IMR-90 (cell line): Measurements from ENCODE around the gene PPP6C. TPM values are rescaled to one million over a fixed set of nuclear protein-coding genes. Genes with fewer than 3 reads are reported as not detected.

Source experiments
- ATAC-seq: fragments of 200-7000 bp; cut with Tn5 transposase; 2 replicates; pipeline ENCODE4 v1.9.1; 2020; ENCODE audit warnings: low read depth, mild to moderate bottlenecking, moderate library complexity
- BruUV-seq: library from RNA; stranded (reverse); fragments of 400-500 nt; replicated peaks from 2 replicates; lab custom pipeline; 2021; lab: Mats Ljungman, UMichigan
- CTCF ChIA-PET: fragments of 300-600 bp; formaldehyde crosslinking; extraction: SDS; loops from one replicate; lab custom pipeline; 2021; ENCODE audit warnings: antibody characterized with exemption; lab: Yijun Ruan, JAX
- POLR2A ChIA-PET: fragments of 300-600 bp; sonication (Branson Sonifier 250); formaldehyde crosslinking; loops from one replicate; lab custom pipeline; 2022; ENCODE audit warnings: antibody characterized with exemption; ENCODE audit not compliant: unreplicated experiment; lab: Charles Lee
- DNase-seq: peaks from one replicate; pipeline ENCODE4 v3.0.0; 2013
- H2AFZ ChIP-seq: replicated peaks from 2 replicates; pipeline ENCODE3; 2013; ENCODE audit warnings: low read length, mild to moderate bottlenecking; ENCODE audit not compliant: poor library complexity
- H2AK5ac ChIP-seq: 2 replicates; pipeline ENCODE4 v1.6.1; 2013; ENCODE audit warnings: low read depth, low read length, inconsistent platforms
- H2AK9ac ChIP-seq: replicated peaks from 2 replicates; pipeline ENCODE3; 2013; ENCODE audit warnings: mild to moderate bottlenecking, low read depth, low read length, moderate library complexity; ENCODE audit not compliant: poor library complexity
- H2BK120ac ChIP-seq: 2 replicates; pipeline ENCODE4 v1.6.1; 2013; ENCODE audit warnings: low read depth, low read length, inconsistent platforms
- H2BK15ac ChIP-seq: 3 replicates; pipeline ENCODE4 v1.6.1; 2013; ENCODE audit warnings: low read depth, low read length, inconsistent platforms
- H2BK20ac ChIP-seq: 2 replicates; pipeline ENCODE4 v1.6.1; 2013; ENCODE audit warnings: low read depth, mild to moderate bottlenecking, inconsistent platforms, low read length, moderate library complexity
- H2BK5ac ChIP-seq: 2 replicates; pipeline ENCODE4 v1.6.1; 2013; ENCODE audit warnings: mild to moderate bottlenecking, low read depth, low read length, inconsistent platforms; ENCODE audit not compliant: poor library complexity, severe bottlenecking
- H3K14ac ChIP-seq: replicated peaks from 2 replicates; pipeline ENCODE4 v1.6.1; 2013; ENCODE audit warnings: low read depth, low read length, inconsistent platforms
- H3K18ac ChIP-seq: 2 replicates; pipeline ENCODE4 v1.6.1; 2013; ENCODE audit warnings: low read depth, low read length, control low read depth
- H3K23ac ChIP-seq: 2 replicates; pipeline ENCODE4 v1.6.1; 2013; ENCODE audit warnings: low read depth, low read length, inconsistent platforms
- H3K27ac ChIP-seq: 2 replicates; pipeline ENCODE4 v1.5.1; 2013; ENCODE audit warnings: mild to moderate bottlenecking, control low read depth, low read length; ENCODE audit not compliant: insufficient read depth
- H3K27me3 ChIP-seq: 2 replicates; pipeline ENCODE4 v1.6.1; 2013; ENCODE audit warnings: low read length; ENCODE audit not compliant: control insufficient read depth, insufficient read depth
- H3K36me3 ChIP-seq: 2 replicates; pipeline ENCODE4 v1.6.1; 2013; ENCODE audit warnings: low read length, mixed read lengths; ENCODE audit not compliant: control insufficient read depth, insufficient read depth
- H3K4ac ChIP-seq: 2 replicates; pipeline ENCODE4 v1.6.1; 2013; ENCODE audit warnings: low read depth, low read length, inconsistent platforms
- H3K4me1 ChIP-seq: 2 replicates; pipeline ENCODE4 v1.6.1; 2013; ENCODE audit warnings: low read length, mixed read lengths; ENCODE audit not compliant: control insufficient read depth, insufficient read depth
- H3K4me2 ChIP-seq: 2 replicates; pipeline ENCODE4 v1.6.1; 2013; ENCODE audit warnings: low read depth, mild to moderate bottlenecking, control low read depth, low read length, moderate library complexity
- H3K4me3 ChIP-seq: 2 replicates; pipeline ENCODE4 v1.5.1; 2013; ENCODE audit warnings: low read depth, mild to moderate bottlenecking, control low read depth, low read length, moderate library complexity; ENCODE audit not compliant: insufficient read depth
- H3K56ac ChIP-seq: 2 replicates; pipeline ENCODE4 v1.6.1; 2013; ENCODE audit warnings: low read length, inconsistent platforms; ENCODE audit not compliant: insufficient read depth; ENCODE audit errors: extremely low read depth
- H3K79me1 ChIP-seq, 2 experiments: 2 replicates each; pipeline ENCODE4 v1.6.1; 2013; ENCODE audit warnings: low read length in 2 of 2, inconsistent platforms in 1 of 2, low read depth in 1 of 2
- H3K9ac ChIP-seq: 2 replicates; pipeline ENCODE4 v1.6.1; 2013; ENCODE audit warnings: low read depth, low read length, control low read depth
- H3K9me1 ChIP-seq: 2 replicates; pipeline ENCODE4 v1.6.1; 2013; ENCODE audit warnings: low read length, inconsistent platforms; ENCODE audit not compliant: insufficient read depth
- H3K9me3 ChIP-seq: 2 replicates; pipeline ENCODE4 v1.6.1; 2013; ENCODE audit warnings: low read length; ENCODE audit not compliant: control insufficient read depth, insufficient read depth
- H4K20me1 ChIP-seq: 2 replicates; pipeline ENCODE4 v1.6.1; 2013; ENCODE audit warnings: low read length, inconsistent platforms; ENCODE audit not compliant: insufficient read depth
- H4K5ac ChIP-seq: 2 replicates; pipeline ENCODE4 v1.6.1; 2013; ENCODE audit warnings: mild to moderate bottlenecking, low read depth, low read length, control low read depth
- H4K8ac ChIP-seq, 2 experiments: 2 replicates each; pipeline ENCODE4 v1.6.1; 2013; ENCODE audit warnings: low read depth in 2 of 2, low read length in 2 of 2, control low read depth in 1 of 2, inconsistent platforms in 1 of 2
- H4K91ac ChIP-seq: 2 replicates; pipeline ENCODE4 v1.6.1; 2013; ENCODE audit warnings: low read depth, low read length, inconsistent platforms; ENCODE audit not compliant: insufficient read depth
- CEBPB ChIP-seq: IDR thresholded peaks from 2 replicates; pipeline ENCODE4 v1.6.1; 2012; ENCODE audit warnings: low read depth, low read length, improper control_type of control experiment
- CHD1 ChIP-seq: IDR thresholded peaks from 2 replicates; pipeline ENCODE4 v1.6.1; 2012; ENCODE audit warnings: low read depth, low read length, improper control_type of control experiment
- FOS ChIP-seq: fragments of 150-350 bp; IDR thresholded peaks from 2 replicates; pipeline ENCODE4 v1.6.1; 2016; ENCODE audit warnings: low read depth, low read length
- MAZ ChIP-seq: IDR thresholded peaks from 2 replicates; pipeline ENCODE4 v1.6.1; 2012; ENCODE audit warnings: low read depth, mild to moderate bottlenecking, low read length, improper control_type of control experiment, moderate library complexity, borderline replicate concordance
- MXI1 ChIP-seq: IDR thresholded peaks from 2 replicates; pipeline ENCODE4 v1.6.1; 2012; ENCODE audit warnings: low read depth, mild to moderate bottlenecking, low read length, moderate library complexity, borderline replicate concordance
- NFE2L2 ChIP-seq: fragments of 150-350 bp; IDR thresholded peaks from 2 replicates; pipeline ENCODE4 v1.6.1; 2016; ENCODE audit warnings: low read depth, mild to moderate bottlenecking, low read length
- POLR2A ChIP-seq: IDR thresholded peaks from 2 replicates; pipeline ENCODE4 v1.6.1; 2012; ENCODE audit warnings: mild to moderate bottlenecking, low read depth, low read length
- RAD21 ChIP-seq: IDR thresholded peaks from 2 replicates; pipeline ENCODE4 v1.6.1; 2012; ENCODE audit warnings: low read length, improper control_type of control experiment
- RCOR1 ChIP-seq: IDR thresholded peaks from 2 replicates; pipeline ENCODE4 v1.6.1; 2012; ENCODE audit warnings: mild to moderate bottlenecking, low read length, improper control_type of control experiment; ENCODE audit not compliant: insufficient replicate concordance
- RFX5 ChIP-seq: IDR thresholded peaks from 2 replicates; pipeline ENCODE4 v1.8.0; 2012; ENCODE audit warnings: low read depth, mild to moderate bottlenecking, low read length, moderate library complexity
- SMC3 ChIP-seq: fragments of 150-350 bp; IDR thresholded peaks from 2 replicates; pipeline ENCODE4 v1.6.1; 2016; ENCODE audit warnings: low read depth, mild to moderate bottlenecking, antibody characterized with exemption, low read length, moderate library complexity
- WGBS, 2 experiments: methylation state at CpG; one replicate each; pipeline versions ENCODE4 v1.1.5 to v1.1.7; 2013; ENCODE audit warnings: missing lambda C conversion rate in 2 of 2; ENCODE audit not compliant: insufficient read length in 1 of 2; ENCODE audit errors: extremely low coverage in 2 of 2; 5-methylcytosine and 5-hydroxymethylcytosine counted together
- dilution Hi-C: fragments of 300-500 bp; cut with HindIII; formaldehyde crosslinking; loops from one replicate; pipeline ENCODE4 v1.14.3; 2018; ENCODE audit warnings: low sequenced_read_pairs; ENCODE audit not compliant: unreplicated experiment
- in situ Hi-C: fragments of 300-500 bp; cut with MboI; formaldehyde crosslinking; loops from 3 replicates; pipeline ENCODE4 v1.14.3; 2019; ENCODE audit warnings: low sequenced_read_pairs, inconsistent platforms, mixed read lengths
- intact Hi-C: fragments of 100-400 bp; cut with micrococcal nuclease; formaldehyde crosslinking; loops from 2 replicates; pipeline ENCODE4 v1.10.0; 2022
- polyA plus RNA-seq, 3 experiments: library from polyadenylated mRNA; depleted of rRNA; stranded (reverse); fragments of >200 nt; gene quantifications; 2 replicates each; pipeline ENCODE4 v1.2.3, GENCODE V29; 2012; ENCODE audit warnings: low replicate concordance in 1 of 3
- total RNA-seq: library from RNA; depleted of rRNA; stranded (reverse); fragments of >200 nt; gene quantifications from 2 replicates; pipeline ENCODE4 v1.2.3, GENCODE V29; 2012
- TF ChIP-seq, protein P1 (sequence below): fragments of 150-350 bp; IDR thresholded peaks from 2 replicates; pipeline ENCODE4 v1.6.1; 2017; ENCODE audit warnings: mild to moderate bottlenecking, antibody characterized with exemption, low read length, low read depth
- TF ChIP-seq, protein P2 (sequence below): conservative IDR thresholded peaks from 2 replicates; pipeline ENCODE4 v1.5.1; 2012; ENCODE audit warnings: mild to moderate bottlenecking, low read depth, low read length, improper control_type of control experiment
- TF ChIP-seq, protein P3 (sequence below): fragments of 150-350 bp; IDR thresholded peaks from 2 replicates; pipeline ENCODE4 v1.6.1; 2016; ENCODE audit warnings: low read depth, mild to moderate bottlenecking, low read length, moderate library complexity, borderline replicate concordance

The PPP6C gene
- total and polyA plus RNA-seq, 2 of the 4 experiments (the other 2 are of a cell fraction): 14.5 to 15.4 TPM

DNA sequence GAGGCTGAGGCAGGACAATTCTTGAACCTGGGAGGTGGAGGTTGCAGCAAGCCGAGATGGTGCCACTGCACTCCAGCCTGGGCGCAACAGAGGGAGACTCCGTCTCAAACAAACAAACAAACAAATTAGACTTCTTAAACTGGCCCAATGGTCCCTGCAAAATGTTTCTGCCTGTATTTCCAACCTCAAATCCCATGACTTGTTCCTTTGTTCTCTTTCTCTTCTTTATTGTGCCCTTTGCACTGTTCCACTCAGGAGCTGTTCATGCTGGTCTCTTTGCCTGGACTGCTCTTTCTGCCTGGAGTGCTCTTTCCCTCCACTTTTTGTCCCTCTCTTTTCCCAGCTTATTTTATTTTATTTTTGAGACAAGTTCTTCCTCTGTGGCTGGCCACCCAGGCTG, 14.9 kb upstream of the PPP6C start:
- no peak overlapping the region for H3K9ac ChIP-seq
- H3K9me1 ChIP-seq: no peaks in the 10 kb centered on the region
- dilution Hi-C loops: no loop called here
- H3K18ac ChIP-seq: no peak overlapping the region
- H3K23ac ChIP-seq: no peak overlapping the region
- no peak overlapping the region for H3K4me2 ChIP-seq
- no peak overlapping the region for H3K4ac ChIP-seq
- H2BK20ac ChIP-seq: no peak overlapping the region
- no peak overlapping the region for H2BK120ac ChIP-seq
- no peak overlapping the region for H2AK5ac ChIP-seq
- intact Hi-C loops: no loop called here
- no peaks in the 10 kb centered on the region for H3K9me3 ChIP-seq
- no peak overlapping the region for H4K5ac ChIP-seq
- H2AK9ac ChIP-seq: no peak overlapping the region
- H2BK15ac ChIP-seq: no peak overlapping the region
- peaks cover 25% of the 10 kb centered on the region for H3K36me3 ChIP-seq
- no CpG with 5 or more reads among the region's 3 CpGs for WGBS, 2 experiments
- ChIA-PET POLR2A (interaction anchor here (0.6 kb wide), 1 partner anchor 209 kb away, joined by 3 read pairs; no protein-coding TSS in a partner anchor), CTCF (no interaction called here)
- H3K4me1 ChIP-seq: peaks cover 2% of the 10 kb centered on the region; the same call in 1 of the 2 replicates
- H3K14ac ChIP-seq: no peak overlapping the region
- DNase-seq (no peak), ATAC-seq (no peak)
- H3K56ac ChIP-seq: no peak overlapping the region
- in situ Hi-C loops: no loop called here
- TF ChIP-seq RAD21 (no peak), RFX5 (no peak), MAZ (no peak), SMC3 (no peak), CEBPB (no peak), RCOR1 (no peak), FOS (no peak), CHD1 (no peak), POLR2A (no peak), MXI1 (no peak), NFE2L2 (no peak)
- TF ChIP-seq, protein P1, sequence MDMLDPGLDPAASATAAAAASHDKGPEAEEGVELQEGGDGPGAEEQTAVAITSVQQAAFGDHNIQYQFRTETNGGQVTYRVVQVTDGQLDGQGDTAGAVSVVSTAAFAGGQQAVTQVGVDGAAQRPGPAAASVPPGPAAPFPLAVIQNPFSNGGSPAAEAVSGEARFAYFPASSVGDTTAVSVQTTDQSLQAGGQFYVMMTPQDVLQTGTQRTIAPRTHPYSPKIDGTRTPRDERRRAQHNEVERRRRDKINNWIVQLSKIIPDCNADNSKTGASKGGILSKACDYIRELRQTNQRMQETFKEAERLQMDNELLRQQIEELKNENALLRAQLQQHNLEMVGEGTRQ: no peak
- TF ChIP-seq, protein P2, sequence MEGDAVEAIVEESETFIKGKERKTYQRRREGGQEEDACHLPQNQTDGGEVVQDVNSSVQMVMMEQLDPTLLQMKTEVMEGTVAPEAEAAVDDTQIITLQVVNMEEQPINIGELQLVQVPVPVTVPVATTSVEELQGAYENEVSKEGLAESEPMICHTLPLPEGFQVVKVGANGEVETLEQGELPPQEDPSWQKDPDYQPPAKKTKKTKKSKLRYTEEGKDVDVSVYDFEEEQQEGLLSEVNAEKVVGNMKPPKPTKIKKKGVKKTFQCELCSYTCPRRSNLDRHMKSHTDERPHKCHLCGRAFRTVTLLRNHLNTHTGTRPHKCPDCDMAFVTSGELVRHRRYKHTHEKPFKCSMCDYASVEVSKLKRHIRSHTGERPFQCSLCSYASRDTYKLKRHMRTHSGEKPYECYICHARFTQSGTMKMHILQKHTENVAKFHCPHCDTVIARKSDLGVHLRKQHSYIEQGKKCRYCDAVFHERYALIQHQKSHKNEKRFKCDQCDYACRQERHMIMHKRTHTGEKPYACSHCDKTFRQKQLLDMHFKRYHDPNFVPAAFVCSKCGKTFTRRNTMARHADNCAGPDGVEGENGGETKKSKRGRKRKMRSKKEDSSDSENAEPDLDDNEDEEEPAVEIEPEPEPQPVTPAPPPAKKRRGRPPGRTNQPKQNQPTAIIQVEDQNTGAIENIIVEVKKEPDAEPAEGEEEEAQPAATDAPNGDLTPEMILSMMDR: no peak
- TF ChIP-seq, protein P3, sequence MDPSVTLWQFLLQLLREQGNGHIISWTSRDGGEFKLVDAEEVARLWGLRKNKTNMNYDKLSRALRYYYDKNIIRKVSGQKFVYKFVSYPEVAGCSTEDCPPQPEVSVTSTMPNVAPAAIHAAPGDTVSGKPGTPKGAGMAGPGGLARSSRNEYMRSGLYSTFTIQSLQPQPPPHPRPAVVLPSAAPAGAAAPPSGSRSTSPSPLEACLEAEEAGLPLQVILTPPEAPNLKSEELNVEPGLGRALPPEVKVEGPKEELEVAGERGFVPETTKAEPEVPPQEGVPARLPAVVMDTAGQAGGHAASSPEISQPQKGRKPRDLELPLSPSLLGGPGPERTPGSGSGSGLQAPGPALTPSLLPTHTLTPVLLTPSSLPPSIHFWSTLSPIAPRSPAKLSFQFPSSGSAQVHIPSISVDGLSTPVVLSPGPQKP: no peak
- H4K8ac ChIP-seq: no peak overlapping the region
- H3K27ac ChIP-seq: no peak overlapping the region
- H3K27me3 ChIP-seq: no peaks in the 10 kb centered on the region
- H2AFZ ChIP-seq: no peak overlapping the region
- no TSS peak for BruUV-seq
- peaks cover 8 to 14% of the 10 kb centered on the region in 2 experiments for H3K79me1 ChIP-seq
- H4K91ac ChIP-seq: no peak overlapping the region
- no peak overlapping the region for H2BK5ac ChIP-seq
- H4K20me1 ChIP-seq: no peaks in the 10 kb centered on the region
- no peak overlapping the region for H3K4me3 ChIP-seq
